K562 (cell line): ENCODE measurements around the gene GPR35. TPM values are rescaled to one million over a fixed set of nuclear protein-coding genes. Genes with fewer than 3 reads are reported as not detected.

Experiments
- ATF2 ChIP-seq: sonication (generic); formaldehyde crosslinking; IDR thresholded peaks from 2 replicates; pipeline ENCODE4 v1.8.1; 2022; ENCODE audit warnings: missing genetic modification reagents
- E2F8 ChIP-seq: fragments of 450-650 bp; IDR thresholded peaks from 2 replicates; pipeline ENCODE4 v1.7.1; 2018; ENCODE audit warnings: mild to moderate bottlenecking, low read depth; ENCODE audit not compliant: partially characterized antibody
- HOXB6 ChIP-seq: fragments of 250-450 bp; sonication (Bioruptor Pico); IDR thresholded peaks from 2 replicates; pipeline ENCODE4 v1.5.1; 2022; ENCODE audit warnings: mild to moderate bottlenecking, borderline replicate concordance
- PHF21A ChIP-seq: fragments of 450-650 bp; IDR thresholded peaks from 2 replicates; pipeline ENCODE4 v1.6.1; 2017; ENCODE audit warnings: low read depth, borderline replicate concordance
- TCF7 ChIP-seq: sonication (generic); IDR thresholded peaks from 2 replicates; pipeline ENCODE4 v1.6.1; 2016; ENCODE audit warnings: antibody characterized with exemption, borderline replicate concordance
- polyA plus RNA-seq, 8 experiments: library from polyadenylated mRNA; depleted of rRNA in 4 of 8; stranded (reverse) in 5 of 8; unstranded in 3 of 8; fragments of >200 nt; fragmentation: Nextera tagmentation in 2 of 8; fragmentation: Illumina TruSeq in 1 of 8; extraction: Ambion mirVana in 2 of 8; extraction: Trizol in 1 of 8; gene quantifications; 2 replicates each; pipeline versions ENCODE4 v1.2.1 to v1.2.3, GENCODE V29; 2011 to 2014; ENCODE audit warnings: inconsistent platforms in 1 of 8, missing spikeins in 1 of 8
- total RNA-seq, 7 experiments: library from RNA; depleted of rRNA in 6 of 7; stranded (reverse); fragments of >200 nt in 6 of 7; fragmentation: Illumina TruSeq in 2 of 7; extraction: Trizol in 2 of 7; gene quantifications; 2 replicates each; pipeline versions ENCODE4 v1.2.1 to v1.2.3, GENCODE V29; 2011 to 2021; ENCODE audit warnings: low replicate concordance in 1 of 7
- TF ChIP-seq, protein P1 (sequence below): sonication (generic); formaldehyde crosslinking; IDR thresholded peaks from 2 replicates; pipeline ENCODE4 v1.8.0; 2022; ENCODE audit warnings: mild to moderate bottlenecking, missing genetic modification reagents
- TF ChIP-seq, protein P2 (sequence below): fragments of 450-650 bp; IDR thresholded peaks from 2 replicates; pipeline ENCODE4 v1.6.1; 2018; ENCODE audit not compliant: partially characterized antibody
- TF ChIP-seq, protein P3 (sequence below): fragments of 250-450 bp; sonication (Bioruptor Pico); IDR thresholded peaks from 2 replicates; pipeline ENCODE4 v1.8.0; 2022; ENCODE audit warnings: inconsistent platforms

The GPR35 gene
- total and polyA plus RNA-seq, 9 of the 15 experiments (the other 6 are each of a cell fraction or from before 2014, with no cell fraction given) = 0.04 to 0.50 (median 0.29) TPM; not detected in 3

DNA sequence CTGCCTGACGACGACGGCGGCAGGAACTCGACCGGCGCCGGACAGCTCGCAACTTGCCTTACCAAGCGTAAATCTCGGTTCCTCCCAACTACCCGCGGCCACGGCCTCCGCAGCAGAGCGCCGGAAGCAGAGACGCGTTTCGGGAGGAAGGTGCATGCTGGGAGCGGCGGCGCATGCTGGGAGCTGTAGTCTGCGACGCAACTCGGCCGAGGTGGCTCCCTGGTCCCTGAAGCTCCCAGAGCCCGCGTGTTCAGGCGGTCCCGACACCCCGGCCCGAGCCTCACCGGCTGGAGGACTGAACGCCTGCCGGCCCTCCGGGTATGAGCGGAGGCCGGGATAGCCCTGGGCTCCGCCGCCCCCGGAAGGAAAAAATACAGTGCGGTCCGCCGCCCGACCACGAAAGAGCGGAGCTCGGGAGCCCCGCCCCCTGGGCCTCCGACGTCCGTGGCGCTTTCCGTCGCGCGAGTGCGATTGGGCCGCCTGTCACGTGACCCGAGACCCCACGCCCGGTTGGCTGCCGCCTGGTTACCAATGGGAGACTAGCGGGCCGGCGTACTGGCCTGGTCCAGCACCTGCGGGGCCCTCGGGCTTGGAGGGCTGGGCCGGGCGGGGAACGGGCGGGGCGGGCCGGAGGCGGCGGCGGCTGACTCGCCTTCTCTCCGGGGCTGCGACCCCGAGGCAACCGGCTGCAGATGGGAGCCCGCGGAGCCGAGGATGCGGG is 38.9 kb upstream of the GPR35 start, which contains the start of gene CAPN10 (continued):
- TF ChIP-seq ATF2 (CRISPR knock-in tag) (no peak), E2F8 (no peak), HOXB6 (no peak), TCF7 (no peak), PHF21A (peak; percentile 83; the same call in 1 of the 2 replicates)
- TF ChIP-seq, protein P1, sequence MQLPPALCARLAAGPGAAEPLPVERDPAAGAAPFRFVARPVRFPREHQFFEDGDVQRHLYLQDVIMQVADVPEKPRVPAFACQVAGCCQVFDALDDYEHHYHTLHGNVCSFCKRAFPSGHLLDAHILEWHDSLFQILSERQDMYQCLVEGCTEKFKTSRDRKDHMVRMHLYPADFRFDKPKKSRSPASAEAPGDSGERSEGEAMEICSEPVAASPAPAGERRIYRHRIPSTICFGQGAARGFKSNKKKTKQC = no peak
- TF ChIP-seq, protein P2, sequence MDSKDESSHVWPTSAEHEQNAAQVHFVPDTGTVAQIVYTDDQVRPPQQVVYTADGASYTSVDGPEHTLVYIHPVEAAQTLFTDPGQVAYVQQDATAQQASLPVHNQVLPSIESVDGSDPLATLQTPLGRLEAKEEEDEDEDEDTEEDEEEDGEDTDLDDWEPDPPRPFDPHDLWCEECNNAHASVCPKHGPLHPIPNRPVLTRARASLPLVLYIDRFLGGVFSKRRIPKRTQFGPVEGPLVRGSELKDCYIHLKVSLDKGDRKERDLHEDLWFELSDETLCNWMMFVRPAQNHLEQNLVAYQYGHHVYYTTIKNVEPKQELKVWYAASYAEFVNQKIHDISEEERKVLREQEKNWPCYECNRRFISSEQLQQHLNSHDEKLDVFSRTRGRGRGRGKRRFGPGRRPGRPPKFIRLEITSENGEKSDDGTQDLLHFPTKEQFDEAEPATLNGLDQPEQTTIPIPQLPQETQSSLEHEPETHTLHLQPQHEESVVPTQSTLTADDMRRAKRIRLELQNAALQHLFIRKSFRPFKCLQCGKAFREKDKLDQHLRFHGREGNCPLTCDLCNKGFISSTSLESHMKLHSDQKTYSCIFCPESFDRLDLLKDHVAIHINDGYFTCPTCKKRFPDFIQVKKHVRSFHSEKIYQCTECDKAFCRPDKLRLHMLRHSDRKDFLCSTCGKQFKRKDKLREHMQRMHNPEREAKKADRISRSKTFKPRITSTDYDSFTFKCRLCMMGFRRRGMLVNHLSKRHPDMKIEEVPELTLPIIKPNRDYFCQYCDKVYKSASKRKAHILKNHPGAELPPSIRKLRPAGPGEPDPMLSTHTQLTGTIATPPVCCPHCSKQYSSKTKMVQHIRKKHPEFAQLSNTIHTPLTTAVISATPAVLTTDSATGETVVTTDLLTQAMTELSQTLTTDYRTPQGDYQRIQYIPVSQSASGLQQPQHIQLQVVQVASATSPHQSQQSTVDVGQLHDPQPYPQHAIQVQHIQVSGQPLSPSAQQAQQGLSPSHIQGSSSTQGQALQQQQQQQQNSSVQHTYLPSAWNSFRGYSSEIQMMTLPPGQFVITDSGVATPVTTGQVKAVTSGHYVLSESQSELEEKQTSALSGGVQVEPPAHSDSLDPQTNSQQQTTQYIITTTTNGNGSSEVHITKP = no peak
- TF ChIP-seq, protein P3, sequence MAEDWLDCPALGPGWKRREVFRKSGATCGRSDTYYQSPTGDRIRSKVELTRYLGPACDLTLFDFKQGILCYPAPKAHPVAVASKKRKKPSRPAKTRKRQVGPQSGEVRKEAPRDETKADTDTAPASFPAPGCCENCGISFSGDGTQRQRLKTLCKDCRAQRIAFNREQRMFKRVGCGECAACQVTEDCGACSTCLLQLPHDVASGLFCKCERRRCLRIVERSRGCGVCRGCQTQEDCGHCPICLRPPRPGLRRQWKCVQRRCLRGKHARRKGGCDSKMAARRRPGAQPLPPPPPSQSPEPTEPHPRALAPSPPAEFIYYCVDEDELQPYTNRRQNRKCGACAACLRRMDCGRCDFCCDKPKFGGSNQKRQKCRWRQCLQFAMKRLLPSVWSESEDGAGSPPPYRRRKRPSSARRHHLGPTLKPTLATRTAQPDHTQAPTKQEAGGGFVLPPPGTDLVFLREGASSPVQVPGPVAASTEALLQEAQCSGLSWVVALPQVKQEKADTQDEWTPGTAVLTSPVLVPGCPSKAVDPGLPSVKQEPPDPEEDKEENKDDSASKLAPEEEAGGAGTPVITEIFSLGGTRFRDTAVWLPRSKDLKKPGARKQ (CRISPR knock-in tag) = no peak
